Calu3 (cell line): ENCODE results near the gene PHF5A. TPM values are rescaled to one million over a fixed set of nuclear protein-coding genes. Genes with fewer than 3 reads are reported as not detected.

Experiments used
- BruUV-seq: library from RNA; stranded (reverse); fragments of 400-500 nt; replicated peaks from 2 replicates; lab custom pipeline; 2021; lab: Mats Ljungman, UMichigan
- CTCF ChIA-PET: fragments of 300-600 bp; sonication (Branson Sonifier 250); formaldehyde crosslinking; loops from one replicate; lab custom pipeline; 2022; ENCODE audit warnings: antibody characterized with exemption; lab: Charles Lee
- DNase-seq: peaks from one replicate; pipeline ENCODE4 v3.0.0; 2022
- H3K27ac Mint-ChIP-seq: one replicate; pipeline ENCODE4 v1.8.0; 2022; ENCODE audit warnings: mixed read lengths; ENCODE audit not compliant: unreplicated experiment
- H3K27me3 Mint-ChIP-seq: one replicate; pipeline ENCODE4 v1.8.0; 2022; ENCODE audit warnings: mixed read lengths; ENCODE audit not compliant: unreplicated experiment
- H3K36me3 Mint-ChIP-seq: one replicate; pipeline ENCODE4 v1.8.0; 2022; ENCODE audit warnings: mild to moderate bottlenecking, moderate library complexity, mixed read lengths; ENCODE audit not compliant: insufficient read depth, unreplicated experiment
- H3K4me1 Mint-ChIP-seq: one replicate; pipeline ENCODE4 v1.8.0; 2022; ENCODE audit warnings: mild to moderate bottlenecking, low read depth, mixed read lengths; ENCODE audit not compliant: unreplicated experiment
- H3K4me3 Mint-ChIP-seq: one replicate; pipeline ENCODE4 v1.8.0; 2022; ENCODE audit warnings: mild to moderate bottlenecking, low read depth, moderate library complexity, mixed read lengths; ENCODE audit not compliant: unreplicated experiment
- H3K9me3 Mint-ChIP-seq: one replicate; pipeline ENCODE4 v1.8.0; 2022; ENCODE audit warnings: low read depth, mixed read lengths; ENCODE audit not compliant: unreplicated experiment
- CTCF ChIP-seq: fragments of 200-600 bp; IDR thresholded peaks from one replicate; pipeline ENCODE4 v1.8.0; 2022; ENCODE audit warnings: antibody characterized with exemption; ENCODE audit not compliant: unreplicated experiment
- intact Hi-C: fragments of 100-400 bp; cut with micrococcal nuclease; formaldehyde crosslinking; loops from one replicate; pipeline ENCODE4 v1.10.0; 2022; ENCODE audit not compliant: unreplicated experiment
- total RNA-seq: library from RNA; stranded (reverse); gene quantifications from 2 replicates; pipeline ENCODE4 v1.2.3, GENCODE V29; 2022

The PHF5A gene
- total RNA-seq, 1 experiment from 2014 or later: 53.3 TPM

GRCh38 chr22:41431656-41432055 lies 36.8 kb downstream of the PHF5A start:
- no peak for DNase-seq
- Mint-ChIP-seq H3K9me3 (no peaks in the 10 kb centered on the region), H3K4me3 (no peak overlapping the region), H3K36me3 (peaks cover 45% of the 10 kb centered on the region), H3K27me3 (no peaks in the 10 kb centered on the region), H3K27ac (no peak overlapping the region), H3K4me1 (no peaks in the 10 kb centered on the region)
- CTCF ChIA-PET: no interaction called here
- no peak for TF ChIP-seq CTCF
- BruUV-seq: no TSS peak
- intact Hi-C loops: no loop called here

- no TSS peak for BruUV-seq
- no peak for DNase-seq
- no peak for TF ChIP-seq CTCF
- Mint-ChIP-seq H3K4me3 (no peak overlapping the region), H3K4me1 (no peaks in the 10 kb centered on the region), H3K27me3 (no peaks in the 10 kb centered on the region), H3K36me3 (peaks cover 32% of the 10 kb centered on the region), H3K9me3 (no peaks in the 10 kb centered on the region), H3K27ac (no peak overlapping the region)
- intact Hi-C loops: no loop called here
- CTCF ChIA-PET: no interaction called here
Observed at GRCh38 chr22:41429951-41430332, 38.5 kb downstream of the PHF5A start.

GRCh38 chr22:41429232-41429950 lies 39.1 kb downstream of the PHF5A start:
- no TSS peak for BruUV-seq
- Mint-ChIP-seq H3K27me3 (no peaks in the 10 kb centered on the region), H3K36me3 (peaks cover 32% of the 10 kb centered on the region), H3K27ac (no peak overlapping the region), H3K4me1 (no peaks in the 10 kb centered on the region), H3K4me3 (no peak overlapping the region), H3K9me3 (no peaks in the 10 kb centered on the region)
- intact Hi-C loops: no loop called here
- no peak for TF ChIP-seq CTCF
- DNase-seq: no peak
- CTCF ChIA-PET: no interaction called here

GRCh38 chr22:41425660-41426365 lies 42.7 kb downstream of the PHF5A start:
- intact Hi-C loops: no loop called here
- Mint-ChIP-seq H3K9me3 (no peaks in the 10 kb centered on the region), H3K4me3 (no peak overlapping the region), H3K4me1 (no peaks in the 10 kb centered on the region), H3K27me3 (no peaks in the 10 kb centered on the region), H3K36me3 (peaks cover 23% of the 10 kb centered on the region), H3K27ac (no peak overlapping the region)
- BruUV-seq: no TSS peak
- DNase-seq: no peak
- TF ChIP-seq CTCF: no peak
- CTCF ChIA-PET: interaction anchor here (0.6 kb wide), 2 partner anchors 37 to 185 kb away, joined by 4 read pairs; no protein-coding TSS in a partner anchor
